Subcutaneous adipose tissue (tissue), 4 donors: ENCODE measurements around the gene CEP170B. TPM values are rescaled to one million over a fixed set of nuclear protein-coding genes. Genes with fewer than 3 reads are reported as not detected.

Source experiments
- total RNA-seq, 4 donors: library from RNA; depleted of rRNA; stranded (reverse); fragments of >200 nt; gene quantifications; one replicate each; pipeline ENCODE4 v1.1.0, GENCODE V29; 2016

Gene CEP170B
- total RNA-seq, 4 donors from 2014 or later: 5.6 to 23.9 (median 9.3) TPM

Other genes starting within 250 kb of the CEP170B start
- gene INF2, start 175.7 kb upstream of the CEP170B start, total RNA-seq: 100 to 1,000 TPM in 1 of 4 donors, 10 to 100 TPM in 3; 39.9 to 199 (median 72.4) TPM
- 10 to 100 TPM in 1 of 4 donors, 1 to 10 TPM in 3; 2.3 to 36.2 (median 7.3) TPM for gene ADSS1, start 141.0 kb upstream of the CEP170B start, total RNA-seq
- gene SIVA1, start 112.1 kb upstream of the CEP170B start, total RNA-seq: 100 to 1,000 TPM in 3 of 4 donors, 10 to 100 TPM in 1; 65.4 to 232 (median 169) TPM
- 100 to 1,000 TPM in 3 of 4 donors, 10 to 100 TPM in 1; 70.9 to 264 (median 110) TPM for gene AKT1, start 69.5 kb upstream of the CEP170B start, total RNA-seq
- 10 to 100 TPM in 1 of 4 donors, 1 to 10 TPM in 3; 1.5 to 18.1 (median 3.1) TPM for gene ZBTB42, start 64.2 kb upstream of the CEP170B start, total RNA-seq
- 1 to 10 TPM in 1 of 4 donors, under 1 TPM in 1, not detected in 2; under 0.01 to 1.3 TPM for gene PLD4, start 59.6 kb downstream of the CEP170B start, total RNA-seq
- gene AHNAK2, start 113.1 kb downstream of the CEP170B start, total RNA-seq: 10 to 100 TPM; 36.9 to 77.5 (median 43.9) TPM
- 1 to 10 TPM; 1.4 to 7.9 (median 3.6) TPM for gene CLBA1, start 120.5 kb downstream of the CEP170B start, total RNA-seq
- 1 to 10 TPM; 4.0 to 6.6 (median 6.3) TPM for gene CDCA4, start 155.8 kb downstream of the CEP170B start, total RNA-seq
- 1 to 10 TPM; 1.3 to 5.5 (median 3.3) TPM for gene GPR132, start 200.2 kb downstream of the CEP170B start, total RNA-seq